ENCODE measurements around the gene RAX2.

Gene RAX2

DNA sequence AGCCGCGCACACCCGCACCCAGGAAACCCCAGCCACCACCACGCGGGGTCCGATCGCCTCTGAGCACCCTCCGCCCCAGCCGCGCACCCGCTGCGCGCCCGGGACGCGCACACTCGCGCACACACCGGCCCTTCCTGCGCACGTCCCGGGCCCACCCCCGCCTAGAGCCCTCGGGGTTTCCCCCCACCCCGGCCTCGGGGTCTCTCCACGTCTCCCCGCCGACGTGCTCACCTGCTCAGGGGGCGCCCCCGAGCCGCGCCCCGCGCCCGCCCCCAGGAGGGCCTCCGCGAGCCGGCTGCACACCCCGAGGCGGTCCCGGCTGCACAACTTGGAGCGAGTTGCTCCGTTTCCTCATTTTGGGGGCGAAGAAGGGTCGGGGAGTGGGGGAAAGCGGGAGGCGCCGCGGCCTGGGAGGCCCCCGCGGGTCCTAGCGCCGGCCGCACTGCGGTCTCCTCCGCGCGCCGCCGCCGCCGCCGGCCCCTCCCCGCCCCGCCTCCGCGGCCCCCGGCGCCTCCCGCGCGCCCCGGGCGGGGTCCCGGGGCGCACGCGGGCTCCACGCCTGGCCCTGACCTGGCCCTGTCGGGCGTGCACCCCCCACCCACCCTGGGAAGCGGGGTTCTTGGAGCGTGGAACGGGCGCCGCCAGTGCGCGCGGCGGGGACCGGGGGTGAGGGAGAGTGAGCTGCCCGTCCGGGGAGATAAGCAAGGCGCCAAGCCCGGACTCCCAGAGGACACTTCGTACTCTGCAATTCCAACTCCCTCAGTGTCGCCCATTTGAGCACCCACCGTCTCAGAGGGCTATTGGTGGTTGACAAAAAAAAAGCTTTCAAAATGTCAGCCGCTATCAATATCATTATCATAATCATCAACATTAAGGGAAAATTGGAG, 14.2 kb upstream of the RAX2 start, which contains the start of gene MATK:
Gene MATK (minus strand): TSS at position 444 of the 887 bp plus-strand sequence. CDS start 1,246 bp downstream, outside the sequence.
- Mint-ChIP-seq H3K27me3 (no peaks in the 10 kb centered on the region), H3K9me3 (peaks cover 12 to 16% of the 10 kb centered on the region in 2 donors), H3K27ac (peak within 1 kb of the TSS in 1 of 2 donors; percentile 24), H3K4me1 (peaks cover 24% of the 10 kb centered on the region), H3K4me3 (peak within 1 kb of the TSS; percentile 72 to 85)
- DNase-seq: peak; percentile 39 to 43
- ATAC-seq: peak; percentile 69

DNA sequence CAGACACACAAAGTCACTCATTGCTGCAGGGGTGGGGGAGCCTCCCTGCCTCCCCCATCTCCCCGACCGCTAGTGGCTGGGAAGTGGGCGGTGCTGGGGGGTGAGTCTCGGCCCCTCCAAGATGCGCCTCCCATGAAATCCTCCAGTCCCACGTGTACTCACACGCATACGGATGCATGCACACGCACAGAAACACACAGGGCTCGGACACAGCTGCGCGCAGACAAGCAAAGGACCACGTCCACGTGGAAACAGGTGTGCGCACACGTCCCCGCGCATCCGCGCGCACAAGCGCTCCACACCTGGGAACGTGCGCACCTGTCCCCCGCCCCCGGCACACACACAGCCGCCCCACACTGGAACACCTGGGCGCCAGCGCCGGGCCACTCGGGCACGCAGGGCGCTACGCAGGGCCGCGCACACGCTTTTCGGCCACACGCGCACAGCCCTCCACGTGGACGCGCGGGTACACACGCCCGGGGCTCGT, 13.5 kb upstream of the RAX2 start:
- no peaks in the 10 kb centered on the region for H3K27me3 Mint-ChIP-seq
- peaks cover 24% of the 10 kb centered on the region for H3K4me1 Mint-ChIP-seq
- peak; percentile 38 for ATAC-seq
- peak overlapping the region; percentile 72 to 85 for H3K4me3 Mint-ChIP-seq
- H3K27ac Mint-ChIP-seq: no peak overlapping the region
- H3K9me3 Mint-ChIP-seq: peaks cover 12 to 17% of the 10 kb centered on the region in 2 donors
- peak in 1 of 2 donors; percentile 33 for DNase-seq

DNA sequence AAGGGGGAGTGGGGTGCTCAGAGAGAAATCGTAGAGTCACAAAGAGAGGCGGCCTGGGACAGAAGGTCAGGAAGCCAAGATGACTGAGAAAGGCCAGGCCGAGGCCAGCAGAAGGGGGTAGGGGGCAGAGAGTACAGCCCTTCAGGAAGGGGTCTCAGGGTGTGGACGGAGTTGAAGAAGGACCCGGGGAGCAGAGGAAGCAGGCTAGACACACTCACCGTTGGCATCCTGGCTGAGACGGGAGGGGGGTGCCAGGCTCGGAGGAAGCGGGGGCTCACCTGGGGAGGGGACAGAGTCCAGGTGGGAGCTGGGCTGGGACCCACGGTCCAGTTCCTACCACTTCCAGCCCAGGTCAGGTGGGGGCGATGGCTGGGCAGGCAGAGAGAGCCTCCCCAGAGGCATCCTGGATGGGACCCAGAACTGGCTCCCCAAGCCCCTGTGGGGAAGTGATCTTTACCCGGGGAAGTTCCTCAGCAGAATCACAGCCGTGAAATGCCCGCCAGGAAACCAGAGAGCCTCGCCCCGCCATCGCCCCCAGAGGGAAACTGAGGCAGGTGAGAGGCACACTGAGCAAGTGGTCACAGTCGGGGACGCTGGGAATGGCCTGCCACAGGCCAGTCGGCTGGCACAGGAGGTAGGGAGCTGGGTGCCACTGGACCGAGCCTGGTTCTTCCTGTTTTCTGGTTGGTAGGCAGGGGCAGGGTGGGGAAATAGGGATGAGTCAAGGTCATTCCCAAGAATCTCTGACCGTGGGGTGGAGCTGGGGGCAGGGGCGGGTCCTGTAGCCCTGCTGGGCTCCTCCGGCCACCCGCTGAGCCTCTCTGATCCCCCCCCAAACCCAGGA, 12.8 kb upstream of the RAX2 start:
- Mint-ChIP-seq H3K4me3 (peak overlapping the region; percentile 72 to 85), H3K4me1 (peaks cover 24% of the 10 kb centered on the region), H3K9me3 (peaks cover 12 to 17% of the 10 kb centered on the region in 2 donors), H3K27ac (no peak overlapping the region), H3K27me3 (no peaks in the 10 kb centered on the region)
- ATAC-seq: no peak
- no peak for DNase-seq

DNA sequence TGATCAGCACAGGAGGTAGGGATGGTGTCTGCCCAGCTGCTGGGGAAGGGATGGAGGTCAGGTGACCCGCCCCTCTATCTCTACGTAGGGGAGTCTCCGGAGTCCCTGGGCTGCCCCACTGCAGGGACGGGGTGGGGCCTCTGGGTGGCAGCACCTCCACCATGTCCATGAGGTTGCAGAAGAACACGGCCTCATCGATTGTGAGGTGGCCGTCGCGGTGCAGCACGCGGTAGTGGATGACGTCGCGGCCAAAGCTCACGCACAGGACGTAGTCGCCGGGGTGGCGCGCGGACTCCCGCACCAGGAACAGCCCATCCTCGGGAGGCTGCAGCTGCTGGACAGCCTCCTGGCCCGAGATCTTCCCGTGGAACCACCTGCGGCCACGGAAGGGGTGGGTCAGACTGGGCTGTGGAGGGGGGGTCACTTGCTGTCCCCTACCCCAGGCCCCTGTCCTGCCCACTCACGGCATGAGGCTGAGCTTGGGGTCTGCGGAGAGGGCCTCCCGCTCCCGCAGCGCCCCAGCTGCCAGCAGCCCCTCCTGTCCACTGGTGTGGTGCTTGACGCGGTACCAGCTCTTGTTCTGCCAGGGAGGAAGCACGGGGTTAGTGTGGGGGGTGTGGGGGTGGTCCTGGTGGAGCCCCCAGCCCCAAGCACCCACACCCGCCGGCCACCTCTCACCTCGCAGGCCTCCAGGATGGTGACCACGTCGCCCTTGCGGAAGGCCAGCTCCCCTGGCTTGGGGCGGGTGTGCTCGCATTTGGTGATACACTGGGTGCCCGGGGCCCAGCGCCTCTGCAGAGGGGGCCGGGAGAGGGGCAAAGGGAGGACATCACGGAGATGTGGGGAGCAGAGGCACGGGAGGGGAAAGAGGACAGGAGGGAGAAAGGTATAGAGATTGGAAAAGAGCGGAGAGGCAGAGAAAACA, 11.9 kb upstream of the RAX2 start:
- peaks cover 12 to 17% of the 10 kb centered on the region in 2 donors for H3K9me3 Mint-ChIP-seq
- peaks cover 17% of the 10 kb centered on the region for H3K4me1 Mint-ChIP-seq
- no peak overlapping the region for H3K27ac Mint-ChIP-seq
- no peaks in the 10 kb centered on the region for H3K27me3 Mint-ChIP-seq
- peak; percentile 54 to 58 for DNase-seq
- H3K4me3 Mint-ChIP-seq: peak overlapping the region; percentile 72 to 85
- ATAC-seq: peak; percentile 46

DNA sequence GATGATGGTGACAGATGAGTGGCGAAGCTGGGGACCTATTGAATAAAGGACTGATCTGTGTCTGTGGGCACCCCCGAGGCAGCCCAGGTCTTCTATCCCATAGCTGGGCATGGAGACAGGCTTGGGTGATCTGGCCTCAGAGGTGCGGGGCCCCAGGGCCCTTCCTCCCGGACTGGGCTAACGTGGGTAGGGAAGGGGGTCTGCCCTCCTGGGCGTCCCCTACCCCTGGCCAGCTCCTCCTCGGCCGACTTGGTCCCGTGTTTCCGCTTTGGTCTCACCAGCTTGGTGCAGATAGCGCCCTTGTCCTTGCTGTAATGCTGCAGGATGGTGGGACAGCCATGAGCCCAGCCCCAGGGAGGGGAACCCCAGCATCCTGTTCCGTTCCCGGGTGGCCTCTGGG, 10.9 kb upstream of the RAX2 start:
- peak overlapping the region in 1 of 2 donors; percentile 63 for H3K27ac Mint-ChIP-seq
- H3K27me3 Mint-ChIP-seq: no peaks in the 10 kb centered on the region
- no peak overlapping the region for H3K4me3 Mint-ChIP-seq
- no peak for DNase-seq
- H3K9me3 Mint-ChIP-seq: peaks cover 12 to 17% of the 10 kb centered on the region in 2 donors
- peaks cover 14% of the 10 kb centered on the region for H3K4me1 Mint-ChIP-seq
- ATAC-seq: no peak

DNA sequence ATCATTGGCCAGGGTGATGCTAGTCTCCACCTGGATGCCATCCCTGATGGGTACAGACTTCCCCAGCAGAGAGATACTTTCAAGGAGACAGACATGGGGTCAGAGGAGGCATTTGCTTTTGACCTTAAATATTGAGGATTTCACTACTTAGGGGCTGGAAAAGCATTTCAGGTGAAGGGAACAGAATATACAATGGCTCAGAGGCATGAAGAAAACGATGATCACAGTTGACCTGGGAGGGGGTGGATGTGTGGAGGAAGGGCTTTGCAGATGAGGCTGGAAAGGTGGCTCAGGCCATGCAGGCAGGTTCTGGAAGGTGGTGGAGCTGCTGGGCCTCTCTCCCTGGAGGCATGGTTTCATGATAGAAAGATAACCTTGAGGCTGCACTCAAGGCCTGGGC, 10.3 kb upstream of the RAX2 start:
- Mint-ChIP-seq H3K27ac (no peak overlapping the region), H3K27me3 (no peaks in the 10 kb centered on the region)
- no peak for ATAC-seq

DNA sequence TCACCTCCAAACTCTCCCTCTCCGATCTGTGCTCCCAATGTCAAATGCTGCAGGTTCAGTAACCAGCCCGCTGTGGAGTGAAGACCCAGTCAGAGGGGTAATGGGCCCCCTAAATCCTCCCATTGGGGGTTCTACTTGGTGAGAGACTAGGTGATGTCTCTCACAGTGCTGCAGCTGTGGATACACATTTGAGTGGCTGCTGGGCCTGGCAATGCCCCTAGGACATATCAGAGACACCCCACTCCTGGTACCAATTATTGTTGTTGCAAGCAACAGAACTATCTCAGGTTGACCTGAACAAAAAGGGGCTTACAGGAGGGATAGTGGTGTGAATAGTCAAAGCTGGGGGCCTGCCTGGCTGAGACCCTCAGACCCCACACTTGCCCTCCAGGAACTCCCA, 9.6 kb upstream of the RAX2 start:
- ATAC-seq (no peak), DNase-seq (no peak)
- no peak overlapping the region for H3K4me3 Mint-ChIP-seq
- no peak overlapping the region for H3K27ac Mint-ChIP-seq
- no peaks in the 10 kb centered on the region for H3K27me3 Mint-ChIP-seq
- H3K4me1 Mint-ChIP-seq: peaks cover 14% of the 10 kb centered on the region
- H3K9me3 Mint-ChIP-seq: peaks cover 12 to 17% of the 10 kb centered on the region in 2 donors

More for the DNA sequence above, 10.3 kb upstream of the RAX2 start:
- DNase-seq: no peak
- peaks cover 14% of the 10 kb centered on the region for H3K4me1 Mint-ChIP-seq
- H3K9me3 Mint-ChIP-seq: peaks cover 12 to 17% of the 10 kb centered on the region in 2 donors
- H3K4me3 Mint-ChIP-seq: no peak overlapping the region

DNA sequence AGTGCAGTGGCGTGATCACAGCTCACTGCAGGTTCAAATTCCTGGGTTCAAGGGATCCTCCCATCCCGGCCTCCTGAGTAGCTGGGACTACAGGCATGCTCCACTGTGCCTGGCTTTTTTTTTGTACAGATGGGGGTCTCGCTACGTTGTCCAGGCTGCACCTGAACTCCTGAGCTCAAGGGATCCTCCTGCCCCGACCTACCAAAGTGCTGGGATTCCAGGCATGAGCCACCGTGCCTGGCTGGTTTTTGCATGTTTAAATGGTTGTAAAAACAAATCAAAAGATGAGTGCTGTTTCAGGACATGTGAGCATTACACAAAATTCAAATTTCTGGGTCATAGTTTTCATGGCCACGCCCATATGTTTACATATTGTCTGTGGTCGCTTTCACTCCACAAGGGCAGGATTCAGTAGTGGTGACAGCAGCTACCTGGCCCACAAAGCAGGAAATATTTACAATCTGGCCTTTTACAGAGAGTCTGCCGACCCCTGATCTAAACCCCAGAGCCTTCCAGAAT, 8.8 kb upstream of the RAX2 start:
- DNase-seq (no peak), ATAC-seq (no peak)
- no peak overlapping the region for H3K27ac Mint-ChIP-seq
- no peak overlapping the region for H3K4me3 Mint-ChIP-seq
- no peaks in the 10 kb centered on the region for H3K27me3 Mint-ChIP-seq
- peaks cover 12 to 17% of the 10 kb centered on the region in 2 donors for H3K9me3 Mint-ChIP-seq
- peaks cover 14% of the 10 kb centered on the region for H3K4me1 Mint-ChIP-seq

DNA sequence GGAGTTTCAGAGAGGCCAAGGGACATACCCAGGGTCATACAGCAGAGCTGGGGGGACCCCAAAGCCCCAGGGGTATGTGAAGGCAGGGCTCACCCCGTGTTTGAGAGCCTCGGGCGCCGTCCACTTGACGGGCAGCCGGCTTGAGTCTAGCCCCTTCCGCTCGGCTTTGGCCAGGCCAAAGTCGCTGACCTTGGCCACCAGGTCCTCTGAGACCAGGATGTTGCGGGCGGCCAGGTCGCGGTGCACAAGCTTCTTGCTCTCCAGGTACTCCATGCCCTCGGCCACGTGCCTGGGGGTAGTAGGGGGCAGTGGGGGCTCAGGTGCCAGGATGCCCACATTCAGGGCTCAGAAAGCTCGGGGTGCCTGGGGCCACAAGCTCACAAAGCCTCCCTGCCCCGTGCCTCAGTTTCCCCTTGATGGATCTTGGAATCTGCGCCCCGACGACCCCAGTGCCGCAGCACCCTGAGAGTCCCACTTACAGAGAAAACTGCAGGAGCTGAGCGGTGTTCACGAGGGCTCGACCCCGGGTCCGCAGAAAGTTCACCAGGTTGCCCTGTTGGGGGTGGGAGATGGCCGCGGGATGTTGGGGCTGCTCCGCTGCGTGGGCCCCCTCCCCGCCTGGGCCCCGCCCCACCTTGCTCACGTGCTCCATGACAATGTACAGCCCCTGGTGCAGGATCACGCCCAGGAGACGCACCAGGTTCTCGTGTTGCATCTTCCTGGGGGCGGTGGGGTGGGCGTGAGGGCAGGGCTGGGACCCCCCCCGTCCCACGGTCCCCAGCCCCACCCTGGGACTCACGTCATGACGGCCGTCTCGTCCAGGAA, 7.1 kb upstream of the RAX2 start:
- Mint-ChIP-seq H3K27me3 (no peaks in the 10 kb centered on the region), H3K4me1 (peaks cover under 1% of the 10 kb centered on the region), H3K4me3 (no peak overlapping the region), H3K9me3 (peaks cover 12 to 17% of the 10 kb centered on the region in 2 donors), H3K27ac (no peak overlapping the region)
- DNase-seq: no peak
- no peak for ATAC-seq

DNA sequence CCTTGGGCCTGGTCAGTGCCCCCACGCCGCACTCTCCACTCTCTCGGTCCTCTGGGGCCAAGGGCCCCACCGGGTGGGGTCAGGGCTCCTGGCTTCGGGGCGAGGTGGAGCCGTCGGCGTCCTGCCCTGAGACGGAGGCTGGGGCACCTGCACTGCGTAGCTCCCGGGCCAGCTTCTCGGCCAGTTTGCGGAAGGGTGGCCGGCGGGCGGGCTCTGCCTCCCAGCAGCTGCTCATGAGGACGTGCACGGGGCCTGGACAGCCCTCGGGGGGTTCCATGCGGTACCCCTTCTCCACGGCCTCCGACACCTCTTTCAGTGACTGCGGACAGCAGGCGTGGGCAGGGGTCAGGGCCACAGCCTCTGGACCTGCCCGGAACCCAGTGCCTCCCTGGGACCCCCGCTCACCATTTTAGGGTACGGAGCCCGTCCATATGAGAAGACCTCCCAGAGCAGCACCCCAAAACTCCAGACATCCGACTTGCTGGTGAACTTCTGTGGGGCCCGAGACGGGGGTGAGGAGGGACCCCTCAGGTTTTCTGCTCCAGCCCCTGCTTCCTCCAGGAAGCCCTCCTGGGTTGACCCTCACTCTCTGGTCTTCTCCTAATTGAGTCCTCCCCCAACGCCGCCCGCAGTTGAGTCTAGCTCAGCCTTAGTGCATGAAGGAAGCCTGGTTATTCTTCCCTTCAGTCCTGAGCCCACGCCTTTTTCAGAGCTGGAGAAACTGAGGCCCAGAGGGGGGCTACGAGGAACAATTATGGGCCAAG, 6.3 kb upstream of the RAX2 start:
- Mint-ChIP-seq H3K4me1 (no peaks in the 10 kb centered on the region), H3K9me3 (peaks cover 12 to 17% of the 10 kb centered on the region in 2 donors), H3K27me3 (no peaks in the 10 kb centered on the region), H3K4me3 (no peak overlapping the region), H3K27ac (no peak overlapping the region)
- DNase-seq (no peak), ATAC-seq (no peak)

DNA sequence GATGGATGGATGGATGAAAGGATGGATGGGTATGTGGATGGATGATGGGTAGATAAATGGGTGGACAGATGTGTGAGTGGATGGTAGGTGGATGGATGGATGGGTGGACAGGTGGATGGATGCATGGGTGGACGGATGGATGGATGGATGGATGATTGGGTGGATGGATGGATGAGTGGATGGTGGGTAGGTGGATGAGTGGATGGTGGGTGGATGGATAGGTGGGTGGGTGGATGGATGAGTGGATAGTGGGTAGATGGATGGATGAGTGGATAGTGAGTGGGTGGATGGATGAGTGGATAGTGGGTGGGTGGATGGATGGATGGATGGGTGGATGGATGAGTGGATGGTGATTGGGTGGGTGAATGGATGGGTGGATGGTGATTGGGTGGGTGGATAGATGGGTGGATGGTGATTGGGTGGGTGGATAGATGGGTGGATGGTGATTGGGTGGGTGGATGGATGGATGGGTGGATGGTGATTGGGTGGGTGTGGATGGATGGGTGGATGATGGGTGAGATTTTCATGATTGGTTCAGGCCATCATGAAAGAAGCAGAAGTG, 4.5 kb upstream of the RAX2 start:
- Mint-ChIP-seq H3K27me3 (no peaks in the 10 kb centered on the region), H3K9me3 (peaks cover 3 to 5% of the 10 kb centered on the region in 2 donors), H3K27ac (no peak overlapping the region), H3K4me3 (no peak overlapping the region), H3K4me1 (no peaks in the 10 kb centered on the region)
- DNase-seq (no peak), ATAC-seq (no peak)

DNA sequence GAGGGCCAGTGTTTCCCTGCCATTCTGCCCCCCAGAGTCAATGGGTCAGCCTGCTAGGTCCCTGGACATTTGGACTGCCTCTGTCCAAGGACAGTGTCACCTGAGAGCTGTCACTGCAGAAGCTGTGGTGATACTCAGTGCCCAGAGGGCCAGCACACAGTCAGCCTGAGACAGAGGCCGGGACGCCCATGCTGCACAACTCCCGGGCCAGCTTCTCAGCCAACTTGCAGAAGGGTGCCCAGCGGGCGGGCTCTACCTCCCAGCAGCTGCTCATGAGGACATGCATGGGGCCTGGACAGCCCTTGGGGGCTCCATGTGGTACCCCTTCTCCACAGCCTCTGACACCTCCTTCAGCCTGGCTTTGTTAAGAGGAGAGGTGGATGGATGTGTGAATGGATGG, 3.8 kb upstream of the RAX2 start:
- no peak for ATAC-seq

DNA sequence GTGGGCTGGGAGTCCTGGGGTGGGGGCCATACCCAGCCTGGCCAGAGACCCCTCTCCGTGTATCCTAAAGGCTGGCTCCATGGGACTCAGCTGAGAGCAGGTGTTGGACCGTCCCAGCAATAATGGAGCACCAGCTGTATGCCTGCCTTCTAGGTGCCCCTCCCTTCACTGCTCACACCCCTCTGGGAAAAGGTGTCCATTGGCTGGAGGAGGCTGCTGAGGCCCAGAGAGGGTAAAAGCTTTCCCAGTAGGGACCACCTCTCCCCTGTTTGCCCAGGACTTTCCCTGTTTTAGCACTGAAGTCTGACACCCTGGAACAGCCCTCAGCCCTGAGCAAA, 3.3 kb upstream of the RAX2 start:
- no peak overlapping the region for H3K4me3 Mint-ChIP-seq
- H3K9me3 Mint-ChIP-seq: no peaks in the 10 kb centered on the region
- H3K27ac Mint-ChIP-seq: no peak overlapping the region
- no peaks in the 10 kb centered on the region for H3K27me3 Mint-ChIP-seq
- no peaks in the 10 kb centered on the region for H3K4me1 Mint-ChIP-seq
- ATAC-seq: no peak
- DNase-seq: no peak

More for the DNA sequence above, 3.8 kb upstream of the RAX2 start:
- Mint-ChIP-seq H3K9me3 (no peaks in the 10 kb centered on the region), H3K27ac (no peak overlapping the region), H3K27me3 (no peaks in the 10 kb centered on the region), H3K4me3 (no peak overlapping the region), H3K4me1 (no peaks in the 10 kb centered on the region)
- DNase-seq: no peak
